Measurements from ENCODE around the gene ROBO3.
A peak's percentile ranks its signal among the peaks of the same experiment; 100 is the strongest.

Gene ROBO3, protein sequence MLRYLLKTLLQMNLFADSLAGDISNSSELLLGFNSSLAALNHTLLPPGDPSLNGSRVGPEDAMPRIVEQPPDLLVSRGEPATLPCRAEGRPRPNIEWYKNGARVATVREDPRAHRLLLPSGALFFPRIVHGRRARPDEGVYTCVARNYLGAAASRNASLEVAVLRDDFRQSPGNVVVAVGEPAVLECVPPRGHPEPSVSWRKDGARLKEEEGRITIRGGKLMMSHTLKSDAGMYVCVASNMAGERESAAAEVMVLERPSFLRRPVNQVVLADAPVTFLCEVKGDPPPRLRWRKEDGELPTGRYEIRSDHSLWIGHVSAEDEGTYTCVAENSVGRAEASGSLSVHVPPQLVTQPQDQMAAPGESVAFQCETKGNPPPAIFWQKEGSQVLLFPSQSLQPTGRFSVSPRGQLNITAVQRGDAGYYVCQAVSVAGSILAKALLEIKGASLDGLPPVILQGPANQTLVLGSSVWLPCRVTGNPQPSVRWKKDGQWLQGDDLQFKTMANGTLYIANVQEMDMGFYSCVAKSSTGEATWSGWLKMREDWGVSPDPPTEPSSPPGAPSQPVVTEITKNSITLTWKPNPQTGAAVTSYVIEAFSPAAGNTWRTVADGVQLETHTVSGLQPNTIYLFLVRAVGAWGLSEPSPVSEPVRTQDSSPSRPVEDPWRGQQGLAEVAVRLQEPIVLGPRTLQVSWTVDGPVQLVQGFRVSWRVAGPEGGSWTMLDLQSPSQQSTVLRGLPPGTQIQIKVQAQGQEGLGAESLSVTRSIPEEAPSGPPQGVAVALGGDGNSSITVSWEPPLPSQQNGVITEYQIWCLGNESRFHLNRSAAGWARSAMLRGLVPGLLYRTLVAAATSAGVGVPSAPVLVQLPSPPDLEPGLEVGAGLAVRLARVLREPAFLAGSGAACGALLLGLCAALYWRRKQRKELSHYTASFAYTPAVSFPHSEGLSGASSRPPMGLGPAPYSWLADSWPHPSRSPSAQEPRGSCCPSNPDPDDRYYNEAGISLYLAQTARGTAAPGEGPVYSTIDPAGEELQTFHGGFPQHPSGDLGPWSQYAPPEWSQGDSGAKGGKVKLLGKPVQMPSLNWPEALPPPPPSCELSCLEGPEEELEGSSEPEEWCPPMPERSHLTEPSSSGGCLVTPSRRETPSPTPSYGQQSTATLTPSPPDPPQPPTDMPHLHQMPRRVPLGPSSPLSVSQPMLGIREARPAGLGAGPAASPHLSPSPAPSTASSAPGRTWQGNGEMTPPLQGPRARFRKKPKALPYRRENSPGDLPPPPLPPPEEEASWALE (N-terminal part only)

DNA sequence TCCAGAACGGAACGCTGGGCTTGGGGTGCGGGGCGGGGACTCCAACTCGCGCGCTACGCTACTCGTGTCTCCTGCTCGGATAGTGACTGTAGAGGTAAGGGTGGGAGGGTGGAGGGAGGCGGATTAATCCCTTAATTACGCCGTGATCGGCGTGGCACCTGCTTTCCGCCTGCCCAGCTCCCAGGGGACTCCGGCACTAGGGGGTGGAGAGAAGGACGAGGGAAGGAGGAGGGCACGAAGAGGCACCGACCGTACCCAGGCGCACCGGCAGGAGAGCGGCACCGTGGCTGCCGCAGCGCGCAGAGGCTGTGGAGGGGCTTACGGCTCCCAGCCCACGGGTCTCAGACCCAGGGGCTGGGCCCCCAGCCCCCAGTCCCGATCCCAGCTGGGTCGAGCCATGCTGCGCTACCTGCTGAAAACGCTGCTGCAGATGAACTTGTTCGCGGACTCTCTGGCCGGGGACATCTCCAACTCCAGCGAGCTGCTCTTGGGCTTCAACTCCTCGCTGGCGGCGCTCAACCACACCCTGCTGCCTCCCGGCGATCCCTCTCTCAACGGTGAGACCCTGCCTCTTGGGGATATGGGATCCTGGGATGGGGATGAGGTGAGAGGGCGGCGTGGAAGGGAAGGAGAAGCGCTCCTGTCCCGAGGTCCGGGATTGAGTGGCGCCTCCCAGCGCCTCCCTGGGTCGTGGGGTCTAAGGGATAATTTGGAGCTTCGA, at the start of gene ROBO3:
ROBO3 (plus strand) TSS at position 252 of the 721 bp plus-strand sequence; CDS start at position 398, 146 bp downstream.
- peak; percentile 61 for DNase-seq

DNA sequence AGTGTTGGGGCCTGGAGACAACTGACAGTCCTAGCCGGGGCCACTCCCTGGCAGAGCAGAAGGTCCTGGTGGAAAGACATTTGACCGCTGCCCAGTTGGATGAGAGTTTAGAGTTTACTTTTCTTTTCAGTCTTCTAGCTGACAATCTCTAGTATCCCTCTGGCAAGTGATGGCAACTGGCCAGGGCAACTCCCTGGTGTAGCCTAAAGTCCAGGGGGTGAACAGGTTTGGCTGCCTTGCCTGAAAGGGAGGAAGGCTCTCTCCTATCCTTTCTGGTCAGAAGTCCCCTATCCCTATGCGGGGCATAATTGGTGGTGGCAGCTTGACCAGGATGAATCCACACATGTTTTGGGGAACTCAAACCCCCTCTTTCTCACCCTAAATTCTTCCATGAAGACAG, 48.2 kb upstream of the ROBO3 start:
- DNase-seq: no peak

DNA sequence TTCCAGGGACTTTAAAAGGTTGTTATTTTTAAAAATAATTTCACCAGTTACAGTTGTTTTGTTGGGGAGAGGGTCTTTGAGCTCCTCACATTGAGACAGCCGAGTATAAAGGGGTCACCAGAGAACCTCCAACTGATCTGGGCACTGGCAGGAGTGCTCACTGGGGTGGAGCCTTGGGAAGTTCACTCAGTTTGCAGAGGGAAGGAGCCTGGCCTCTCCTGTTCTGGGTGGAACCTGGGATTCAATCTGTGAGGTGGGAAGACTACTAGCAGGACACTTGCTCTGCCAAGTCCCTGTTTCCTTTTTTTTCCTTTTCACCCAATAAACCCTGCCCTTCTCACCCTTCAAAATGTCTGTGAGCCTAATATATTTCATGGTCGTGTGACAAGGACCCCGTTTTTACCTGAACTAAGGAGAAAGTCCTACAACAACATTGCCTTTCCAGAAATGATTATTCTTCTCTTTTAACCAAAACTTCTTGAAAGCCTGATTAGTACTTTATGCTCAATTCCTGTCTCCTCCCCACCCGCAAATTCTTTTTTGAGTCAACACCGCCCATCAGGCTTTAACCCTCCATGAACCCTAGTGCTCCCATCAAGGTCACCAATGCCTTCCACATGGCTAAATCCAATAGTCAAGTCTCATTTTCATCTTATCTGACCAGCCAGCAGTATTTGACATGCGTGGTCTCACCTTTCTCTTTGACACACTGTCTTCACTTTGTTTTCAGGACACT, 43.1 kb upstream of the ROBO3 start:
- no peak for DNase-seq

DNA sequence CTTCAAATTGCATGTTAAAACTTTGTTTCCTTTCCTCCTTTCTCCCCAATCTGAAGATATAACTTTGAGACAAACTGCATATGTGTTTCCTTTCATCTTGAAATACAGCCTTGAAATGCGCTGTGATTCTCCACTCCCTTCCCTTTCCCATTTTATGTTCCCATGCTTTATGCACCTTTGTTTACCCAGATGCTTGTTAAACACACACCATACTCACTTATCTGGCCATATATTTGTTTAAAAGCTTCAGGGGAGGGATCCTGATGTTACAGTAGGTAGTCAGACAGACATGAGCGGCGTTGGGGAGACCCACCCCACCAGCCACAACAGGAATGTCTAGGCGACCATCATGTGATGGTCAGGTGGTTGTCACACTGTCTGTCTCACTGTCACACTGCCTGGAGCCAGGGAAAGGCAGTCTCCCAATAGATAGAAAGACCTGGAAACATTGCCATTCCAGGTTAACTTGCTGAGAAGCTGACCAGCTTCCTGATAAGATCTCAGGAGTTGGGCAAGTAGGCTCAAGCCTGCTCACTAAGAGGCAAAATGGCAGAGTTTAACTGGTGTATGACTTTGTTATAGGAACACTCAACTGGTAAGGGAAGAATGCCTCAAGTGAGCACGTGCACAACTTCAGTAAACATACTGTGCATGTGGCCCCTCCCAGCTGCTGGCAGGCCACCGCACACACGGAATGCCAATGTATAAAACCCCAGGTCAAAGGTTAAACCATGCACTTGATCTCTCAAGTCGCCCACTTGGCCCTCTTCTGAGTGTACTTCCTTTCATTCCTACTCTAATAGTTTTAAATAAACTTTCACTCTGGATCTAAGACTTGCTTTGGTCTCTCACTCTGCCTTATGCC, 41.5 kb upstream of the ROBO3 start:
- DNase-seq: no peak

DNA sequence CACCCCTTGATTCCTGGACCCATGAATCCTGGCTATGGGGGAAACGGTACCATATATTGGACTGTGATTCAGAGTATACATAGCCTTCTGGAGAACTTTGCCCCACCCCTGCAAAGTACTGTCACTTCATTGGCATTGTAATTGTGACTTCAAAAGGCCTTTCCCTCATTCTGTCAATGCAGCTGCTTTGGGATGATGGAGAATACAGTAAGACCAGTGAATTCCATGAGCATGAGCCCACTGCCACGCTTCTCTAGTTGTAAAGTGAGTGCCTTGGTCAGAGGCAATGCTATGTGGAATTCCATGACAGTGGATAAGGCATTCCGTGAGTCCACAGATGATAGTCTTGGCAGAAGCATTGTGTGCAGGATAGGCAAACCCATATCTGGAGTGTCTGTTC, 39.4 kb upstream of the ROBO3 start:
- no peak for DNase-seq

DNA sequence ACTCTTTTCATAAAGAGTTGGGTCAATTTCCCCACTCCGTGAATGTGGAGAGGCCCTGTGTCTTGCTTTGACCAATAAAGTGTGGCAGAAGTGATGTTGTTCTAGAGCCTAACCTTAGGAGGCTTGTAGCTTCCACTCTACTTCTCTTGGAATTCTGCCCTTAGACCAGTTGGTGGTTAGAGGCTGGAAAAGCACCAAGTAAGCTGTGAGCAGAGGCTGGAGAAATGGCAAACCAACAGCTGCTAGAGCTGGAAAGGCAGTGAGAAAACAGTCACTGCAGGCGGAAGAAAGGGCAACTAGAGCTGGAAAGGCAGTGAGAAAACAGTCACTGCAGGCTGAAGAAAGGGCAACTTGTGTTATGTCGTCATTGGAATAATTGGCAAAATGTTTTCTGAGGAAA, 35.2 kb upstream of the ROBO3 start:
- no peak for DNase-seq

DNA sequence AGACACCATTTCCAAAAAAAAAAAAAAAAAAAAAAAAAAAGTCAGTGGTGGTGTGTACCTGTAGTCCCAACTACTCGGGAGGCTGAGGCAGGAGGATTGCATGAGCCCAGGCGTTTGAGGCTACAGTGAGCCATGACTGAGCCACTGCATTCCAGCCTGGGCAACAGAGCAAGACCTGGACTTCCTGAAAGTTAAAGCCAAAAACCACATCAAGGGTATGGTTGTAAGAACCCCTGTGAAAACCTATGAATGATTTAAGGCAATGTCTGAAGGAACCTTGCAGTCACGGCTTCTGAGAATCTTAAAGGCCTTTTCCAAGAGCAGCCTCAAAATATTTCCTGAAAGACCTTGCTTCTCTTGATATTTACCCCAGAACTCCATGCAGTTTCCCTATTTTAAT, 34.5 kb upstream of the ROBO3 start:
- DNase-seq: no peak

DNA sequence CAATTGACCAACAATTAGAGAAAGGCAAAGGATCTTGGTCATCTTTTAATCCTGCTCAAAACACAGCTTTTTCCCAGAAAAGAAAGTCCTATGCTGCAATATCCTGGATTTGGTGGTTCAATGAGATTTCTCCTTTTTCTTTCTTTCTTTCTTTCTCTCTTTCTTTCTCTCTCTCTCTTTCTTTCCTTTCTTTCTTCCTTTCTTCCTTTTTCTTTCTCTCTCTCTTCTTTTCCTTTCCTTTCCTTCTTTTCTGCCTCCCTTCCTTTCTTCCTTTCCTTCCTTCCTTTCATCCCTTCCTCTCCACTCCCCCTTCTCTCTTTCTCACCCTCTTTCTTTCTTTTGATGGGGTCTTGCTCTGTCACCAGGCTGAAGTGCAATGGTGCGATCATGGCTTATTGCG, 33.3 kb upstream of the ROBO3 start:
- no peak for DNase-seq

DNA sequence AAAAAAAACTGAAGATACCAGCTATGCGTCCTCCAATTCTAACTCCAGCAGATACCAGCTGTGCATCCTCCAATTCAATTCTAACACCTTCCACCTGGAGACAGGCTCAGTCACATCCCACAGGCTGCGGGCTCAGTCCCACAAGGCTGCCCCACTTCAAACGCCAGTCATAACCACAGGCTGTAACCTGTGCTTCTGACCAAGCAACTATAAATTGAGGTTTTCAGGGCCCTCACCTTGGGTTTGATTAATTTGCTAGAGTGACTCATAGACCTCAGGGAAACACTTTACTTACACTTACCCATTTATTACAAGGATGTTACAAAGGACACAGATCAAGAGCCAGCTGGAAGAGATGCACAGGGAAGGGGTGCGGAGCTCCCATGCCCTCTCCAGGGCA, 32.7 kb upstream of the ROBO3 start:
- no peak for DNase-seq

DNA sequence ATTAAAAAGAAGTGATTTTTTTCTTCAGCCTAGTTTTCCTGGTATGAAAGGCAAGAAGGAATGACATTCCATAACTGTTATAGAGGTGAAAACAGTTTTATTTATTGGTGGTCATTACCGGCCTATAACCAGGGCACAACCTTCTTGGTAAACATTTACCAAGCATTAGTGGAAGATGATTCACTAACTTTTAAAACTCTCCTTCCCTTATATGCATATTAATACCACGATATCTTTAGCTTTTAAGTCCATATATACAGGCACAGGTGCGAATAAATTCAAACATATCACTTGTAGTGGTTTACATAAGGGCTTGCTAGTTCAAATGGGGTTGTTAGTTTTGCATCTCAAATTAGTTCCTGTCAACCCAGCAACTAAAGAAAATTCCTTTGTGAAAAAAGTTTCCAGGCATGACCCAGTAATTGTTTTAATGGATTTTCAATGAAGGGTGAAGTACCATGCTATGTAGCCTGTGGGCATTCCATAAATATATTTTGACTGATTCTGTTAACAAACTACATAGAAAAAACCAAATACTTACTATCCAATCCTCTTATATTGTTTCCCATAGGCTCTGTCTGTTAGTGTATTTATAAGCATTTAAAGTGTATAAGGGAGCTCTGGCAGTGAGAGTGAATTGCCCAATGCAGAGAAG, 30.6 kb upstream of the ROBO3 start:
- DNase-seq: no peak

DNA sequence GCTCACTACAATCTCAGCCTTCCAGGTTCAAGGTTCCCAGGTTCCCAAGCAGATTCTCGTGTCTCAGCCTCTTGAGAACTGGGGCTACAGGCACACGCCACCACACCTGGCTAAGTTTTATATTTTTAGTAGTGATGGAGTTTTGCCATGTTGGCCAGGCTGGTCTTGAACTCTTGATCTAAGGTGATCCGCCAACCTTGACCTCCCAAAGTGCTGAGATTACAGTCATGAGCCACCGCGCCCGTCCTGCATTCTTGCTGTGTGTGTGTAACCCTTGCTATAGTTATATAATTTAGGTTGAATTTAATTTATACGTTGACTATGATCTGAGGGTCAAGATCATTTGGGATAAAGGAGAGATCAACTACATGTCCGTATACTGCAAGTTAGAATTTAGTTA, 29.3 kb upstream of the ROBO3 start:
- no peak for DNase-seq

DNA sequence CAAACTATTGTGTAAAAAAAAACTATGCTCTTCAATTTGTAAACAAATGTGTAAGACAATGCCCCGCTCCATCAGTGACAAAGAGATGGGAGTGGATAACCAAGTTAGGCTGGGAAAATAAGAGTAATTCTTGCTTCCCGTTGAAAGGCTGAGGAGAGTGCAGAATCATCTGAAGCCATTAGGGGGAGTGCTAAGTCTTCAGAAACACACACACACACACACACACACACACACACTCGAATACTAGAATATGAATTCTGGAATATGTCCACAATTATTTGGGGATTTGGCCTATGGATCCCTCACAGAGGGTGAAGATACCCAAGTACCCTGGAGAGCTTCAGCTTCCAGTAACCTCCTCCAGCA, 27.8 kb upstream of the ROBO3 start:
- DNase-seq: peak; percentile 64

DNA sequence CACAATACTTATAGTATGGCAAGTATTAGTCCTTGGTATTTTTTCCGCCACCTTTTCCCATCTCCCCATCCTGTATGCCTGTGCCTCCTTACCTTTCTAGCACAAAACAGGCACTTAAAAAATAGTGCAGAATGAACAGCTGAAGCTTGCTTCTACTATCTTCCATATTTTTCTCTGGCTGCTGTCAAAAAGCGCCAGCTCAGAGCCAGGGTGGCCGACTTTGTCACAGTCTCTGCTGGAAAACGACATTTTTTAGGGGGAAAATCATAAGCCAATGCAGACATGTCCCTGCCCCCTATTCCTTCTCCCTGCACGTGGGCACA, 26.5 kb upstream of the ROBO3 start:
- no peak for DNase-seq

DNA sequence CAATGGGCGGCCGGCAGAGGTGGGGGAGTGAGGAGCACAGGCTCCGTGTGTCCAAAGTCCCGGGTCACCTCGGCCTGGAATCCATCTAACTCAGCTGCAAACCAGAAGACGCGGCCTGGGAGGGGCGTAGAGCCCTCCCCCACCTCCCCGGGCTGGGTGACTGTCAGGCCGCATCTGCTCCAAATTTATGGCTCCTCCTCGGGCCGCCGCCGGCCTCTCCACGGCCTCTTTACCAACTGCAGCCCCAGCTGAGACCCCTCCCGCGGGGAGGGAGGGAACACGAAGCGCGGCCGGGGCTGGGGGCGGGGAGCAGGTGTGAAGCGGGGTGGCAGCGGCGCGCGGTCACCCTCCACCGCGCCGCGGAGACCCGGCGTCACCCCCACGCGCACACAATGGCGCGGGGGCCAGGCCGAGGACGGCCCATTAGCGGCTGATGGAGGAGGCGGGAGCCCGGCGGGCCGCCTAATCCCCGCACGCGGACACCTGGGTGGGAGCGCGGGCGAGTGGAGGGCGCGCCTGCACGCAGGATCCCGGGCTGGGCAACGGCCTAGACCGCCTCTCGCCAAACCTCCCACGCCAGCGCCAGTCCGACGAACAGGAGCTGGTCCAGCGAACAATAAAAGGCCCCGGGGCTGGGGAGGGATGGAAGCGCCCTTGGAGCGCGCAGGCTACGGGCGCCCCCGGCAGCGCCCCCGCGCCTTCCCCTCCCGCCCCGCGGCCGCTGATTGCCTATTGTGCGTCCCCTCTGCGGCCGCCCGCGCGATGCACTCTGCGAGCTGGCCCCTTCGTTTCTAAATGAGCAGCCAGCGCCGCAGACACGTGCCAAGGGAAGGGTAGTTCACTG, 25.9 kb upstream of the ROBO3 start:
- DNase-seq: no peak

DNA sequence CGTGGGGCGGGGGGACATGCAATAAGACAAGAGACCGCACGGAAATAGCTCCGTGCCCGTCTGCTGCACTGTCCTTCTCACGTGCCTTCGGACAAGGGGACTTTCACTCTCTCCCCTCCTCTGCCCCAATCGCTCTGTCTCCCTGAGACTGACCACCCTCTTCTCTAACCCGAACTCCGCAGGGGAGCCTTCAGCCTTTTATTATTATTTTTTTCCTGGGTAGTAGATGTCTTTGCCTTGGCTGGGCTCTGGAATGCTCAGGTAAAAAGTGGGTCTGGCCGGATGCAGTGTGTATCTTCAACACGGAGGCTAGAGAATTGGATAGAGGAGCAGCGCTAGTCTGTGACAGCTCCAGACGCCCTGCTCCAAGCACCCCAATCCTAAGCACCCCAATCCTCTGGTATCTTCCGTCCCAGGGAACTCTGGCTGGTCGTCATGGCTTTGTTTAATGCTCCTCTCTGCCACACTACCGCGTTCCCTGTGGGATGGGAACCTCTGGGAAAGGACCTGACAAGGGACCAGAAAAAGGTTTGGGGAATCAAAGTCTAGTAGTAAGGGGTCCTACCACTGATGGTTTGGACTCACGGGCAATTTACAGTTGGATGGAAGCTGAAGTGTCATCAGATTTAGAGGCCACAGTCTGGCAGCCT, 25.1 kb upstream of the ROBO3 start:
- no peak for DNase-seq

DNA sequence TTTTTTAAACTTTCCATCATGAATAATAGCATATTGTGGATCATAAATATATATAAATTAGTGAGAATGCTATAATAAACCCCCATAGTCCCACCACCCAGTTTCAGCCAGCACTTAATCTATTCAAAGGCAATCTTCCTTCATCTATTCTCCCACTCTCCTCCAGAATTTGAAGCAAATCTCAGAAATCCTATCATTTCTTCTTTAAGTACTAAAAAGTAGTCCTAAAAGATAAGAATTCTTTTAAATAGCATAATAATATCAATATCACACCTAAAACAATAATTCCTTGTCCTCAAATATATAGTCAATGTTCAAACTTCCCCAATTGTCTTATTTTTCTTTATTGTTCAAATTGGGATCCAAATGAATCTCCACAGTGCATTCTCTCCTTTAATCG, 24.6 kb upstream of the ROBO3 start:
- DNase-seq: no peak

DNA sequence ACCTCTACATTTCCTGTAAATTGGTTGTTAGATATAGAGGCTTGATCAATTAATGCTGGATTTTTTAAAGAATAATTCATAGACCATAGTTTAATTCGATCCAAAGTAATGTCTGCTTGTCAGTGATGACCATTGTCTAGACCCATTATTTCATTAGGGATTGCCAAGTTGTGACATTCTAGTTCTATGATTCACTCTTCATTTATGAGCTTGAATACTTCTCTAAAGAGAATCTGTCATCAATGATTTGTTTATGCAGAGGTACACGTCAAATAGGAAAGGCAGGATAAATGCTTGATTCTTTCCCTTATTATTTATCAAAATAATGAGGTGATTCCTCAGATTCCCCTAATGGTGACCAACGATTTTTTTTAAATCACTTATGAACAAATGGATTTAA, 24.0 kb upstream of the ROBO3 start:
- DNase-seq: no peak

DNA sequence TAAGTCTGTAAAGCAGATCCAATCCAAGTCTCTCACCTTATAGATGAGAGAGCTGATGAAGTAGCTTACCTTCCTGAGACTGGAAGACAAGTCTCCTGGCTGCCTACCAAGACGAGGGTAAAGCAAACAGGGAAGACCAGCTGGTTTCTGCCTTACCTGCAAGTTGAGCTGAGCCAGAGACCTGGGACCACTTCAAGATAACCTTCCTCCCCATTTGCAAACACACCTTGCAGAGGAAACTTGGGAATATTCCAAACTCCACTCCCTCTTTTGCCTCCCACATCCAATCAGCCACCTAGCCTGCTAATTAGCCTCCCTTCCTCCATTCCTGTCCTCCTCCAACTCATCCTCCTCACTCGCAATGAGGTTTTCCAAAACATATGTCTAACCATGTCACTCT, 23.4 kb upstream of the ROBO3 start:
- peak; percentile 56 for DNase-seq

DNA sequence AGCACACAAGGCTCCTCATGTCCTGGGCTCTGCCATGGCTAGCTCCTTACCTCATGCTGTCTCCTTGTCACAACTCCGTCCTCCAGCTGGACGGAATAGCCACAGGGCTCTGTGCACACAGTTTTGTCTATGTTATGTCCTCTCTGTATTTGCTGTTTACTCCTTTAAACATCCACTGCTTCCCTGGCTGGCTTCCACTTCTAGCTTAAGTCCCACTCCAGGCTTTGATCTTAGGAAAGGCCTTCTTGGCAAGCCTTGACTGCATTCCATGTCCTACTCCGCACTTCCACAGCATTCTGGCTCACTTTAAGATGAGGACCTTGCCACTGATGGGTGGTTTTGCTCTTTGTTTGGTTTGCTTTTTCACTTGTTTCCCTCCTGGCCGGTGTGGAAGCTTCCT, 22.9 kb upstream of the ROBO3 start:
- DNase-seq: no peak

Measured in NCI-H2171 treated with DMSO at 0.1 percent for 48 hours (cell line).